GM18951 (cell line): ENCODE measurements around the gene OASL.

Experiments used
- POLR2A ChIP-seq: IDR thresholded peaks from 4 replicates; pipeline ENCODE4 v1.6.1; 2011; ENCODE audit warnings: mild to moderate bottlenecking; ENCODE audit not compliant: insufficient read length, insufficient read depth; ENCODE audit errors: extremely low read depth
- in situ Hi-C: fragments of 300-500 bp; cut with MboI; formaldehyde crosslinking; loops from one replicate; pipeline ENCODE4 v1.12.0; 2022; ENCODE audit warnings: low sequenced_read_pairs, mixed read lengths, inconsistent platforms; ENCODE audit not compliant: unreplicated experiment

OASL gene

DNA sequence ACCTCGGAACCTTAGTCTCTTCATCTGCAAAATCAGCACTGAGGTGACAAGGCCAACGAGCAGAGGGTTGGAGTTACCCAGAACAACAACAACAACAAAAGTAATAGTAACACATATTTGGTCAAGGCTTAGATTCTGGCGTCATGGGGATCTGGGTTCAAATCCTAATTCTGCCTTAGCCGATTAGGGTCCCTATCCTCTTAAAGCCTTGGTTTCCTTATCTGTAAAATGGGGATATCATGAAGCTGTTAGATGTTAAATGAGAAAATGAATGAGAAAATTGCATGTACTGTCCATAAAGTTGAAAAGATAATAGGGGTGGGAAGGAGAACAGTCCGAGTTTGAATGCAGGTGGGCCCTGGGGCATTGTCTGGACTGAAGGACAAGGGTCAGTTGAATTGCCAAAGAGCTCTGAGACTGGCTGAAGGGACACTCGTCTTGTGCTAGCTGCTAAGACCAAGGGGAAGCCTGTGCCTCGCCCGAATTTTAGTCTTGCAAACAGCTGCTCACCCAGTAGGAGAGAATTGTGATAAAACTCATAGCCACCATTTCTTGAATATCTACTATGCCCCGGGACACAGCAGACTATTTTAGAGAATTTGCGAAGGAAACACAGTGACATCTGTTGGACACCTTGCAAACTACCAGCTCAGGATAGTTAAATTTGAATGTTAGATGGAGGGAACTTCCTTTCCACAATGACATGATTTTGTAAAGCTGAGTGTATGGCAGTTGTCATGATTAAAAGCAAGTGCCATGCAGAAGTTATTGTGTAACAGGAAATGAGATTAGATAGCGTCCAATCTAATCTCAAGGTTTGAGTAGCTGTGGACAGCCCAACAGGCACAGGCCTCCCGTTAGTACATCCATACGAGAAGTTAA is 67.5 kb downstream of the OASL start:
- in situ Hi-C loops, result no loop called here
- no peak for TF ChIP-seq POLR2A

DNA sequence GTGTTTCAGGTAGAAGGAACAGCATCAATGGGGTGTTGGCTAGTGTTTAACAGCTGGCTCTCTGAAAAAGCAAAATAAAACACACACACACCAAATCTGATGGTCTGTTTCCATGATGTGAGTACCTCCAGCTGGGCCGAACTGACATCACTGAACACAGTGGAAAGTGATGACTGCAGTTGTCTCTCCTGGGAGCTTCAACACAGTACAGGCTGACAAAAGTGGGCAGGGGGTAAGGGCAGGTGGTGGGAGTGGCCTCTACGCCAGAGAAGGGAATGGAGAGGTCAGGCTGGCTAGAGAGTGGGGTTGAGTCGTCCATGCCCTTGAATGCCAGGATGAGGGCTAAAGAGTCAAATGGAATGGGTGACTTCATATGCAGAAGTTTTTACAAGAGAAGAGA is 68.7 kb downstream of the OASL start:
- TF ChIP-seq POLR2A, result no peak
- in situ Hi-C loops, result no loop called here
